GM18909 (cell line): ENCODE data around the gene SYP.

Experiments
- ATAC-seq: cut with Tn5 transposase; IDR thresholded peaks from one replicate; pipeline ENCODE4 v1.9.1; 2021; ENCODE audit warnings: mild to moderate bottlenecking; ENCODE audit not compliant: unreplicated experiment, poor library complexity

Gene SYP

DNA sequence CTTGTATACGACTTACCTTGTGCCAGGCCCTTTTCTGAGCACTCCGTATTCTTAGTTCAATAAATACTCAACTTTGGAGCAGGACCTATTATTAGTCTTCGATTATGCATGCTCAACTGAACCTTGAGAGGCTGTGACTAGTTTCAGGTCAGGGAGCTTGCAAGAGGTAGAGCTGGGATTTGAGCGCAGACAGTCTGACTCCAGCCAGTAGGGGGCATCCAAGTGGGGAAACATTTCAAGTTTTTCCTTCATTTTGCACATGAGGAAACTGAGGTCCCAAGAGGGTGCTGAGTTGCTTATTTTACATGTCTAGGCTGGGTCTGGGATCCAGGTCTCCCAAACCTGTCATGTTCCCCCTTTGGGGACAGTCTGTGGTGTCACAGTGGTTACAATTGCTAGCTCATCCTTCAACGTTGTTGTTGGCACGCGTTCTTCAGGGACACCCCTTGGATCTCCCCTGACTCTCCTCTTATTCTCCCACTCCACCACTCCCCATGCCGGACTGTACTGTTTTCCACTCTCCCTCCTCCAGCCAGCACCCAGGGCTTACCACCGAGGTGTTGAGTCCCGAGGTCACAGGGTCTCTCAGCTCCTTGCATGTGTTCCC is 7.2 kb downstream of the SYP start:
- ATAC-seq, result no peak

DNA sequence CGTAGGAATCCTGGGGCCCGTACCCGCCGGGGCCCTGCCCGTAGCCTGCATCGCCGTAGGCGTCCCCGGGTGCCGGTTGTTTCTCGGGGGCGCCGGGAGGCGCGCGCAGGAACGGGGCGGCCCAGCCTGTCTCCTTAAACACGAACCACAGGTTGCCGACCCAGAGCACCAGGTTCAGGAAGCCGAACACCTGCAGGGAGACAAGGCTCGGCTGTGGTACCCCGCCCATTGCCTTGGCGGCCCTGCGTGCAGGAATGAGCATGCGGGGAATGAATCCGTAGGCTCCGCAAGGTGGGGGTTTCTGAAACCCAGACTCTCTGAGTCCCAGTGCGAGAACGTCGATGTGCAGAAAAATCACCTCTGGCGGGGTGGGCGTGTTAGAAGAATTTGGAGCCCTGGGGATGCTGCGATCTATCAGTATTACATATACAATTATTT is 8.4 kb downstream of the SYP start:
- ATAC-seq, result peak; percentile 16

DNA sequence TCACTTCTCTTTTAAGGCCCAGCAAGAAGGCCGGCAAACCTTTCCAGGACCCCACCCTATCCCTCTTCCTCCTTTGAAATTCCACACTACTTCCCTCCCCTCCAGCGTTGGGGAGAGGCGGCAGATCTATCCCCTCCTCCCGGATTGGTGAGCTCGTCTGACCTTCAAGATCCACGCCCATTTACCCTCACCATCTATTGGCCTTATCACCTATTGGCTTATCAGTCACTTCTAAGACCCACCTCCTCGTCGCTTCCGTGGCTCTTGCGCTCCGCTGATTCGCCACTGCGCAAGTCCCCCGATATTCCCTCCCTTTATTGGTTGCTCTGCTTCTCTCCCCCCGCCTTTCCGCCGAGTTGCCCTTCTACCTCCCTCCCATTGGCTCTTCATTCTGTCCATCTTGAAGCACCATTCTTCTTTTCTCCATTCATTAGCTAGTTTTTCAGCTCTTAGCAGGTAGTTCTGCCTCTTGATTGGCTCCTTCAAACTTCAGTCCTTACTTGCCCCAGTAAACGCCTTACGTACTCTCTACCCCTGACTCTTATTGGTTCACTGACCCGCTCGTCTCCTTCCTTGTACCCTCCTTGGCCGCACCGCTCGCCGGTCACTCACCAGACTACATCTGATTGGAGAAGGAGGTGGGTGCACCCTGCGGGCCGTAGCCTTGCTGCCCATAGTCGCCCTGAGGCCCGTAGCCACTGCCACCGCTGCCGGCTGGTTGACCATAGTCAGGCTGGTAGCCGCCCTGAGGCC is 9.0 kb downstream of the SYP start:
- peak; percentile 90 for ATAC-seq

DNA sequence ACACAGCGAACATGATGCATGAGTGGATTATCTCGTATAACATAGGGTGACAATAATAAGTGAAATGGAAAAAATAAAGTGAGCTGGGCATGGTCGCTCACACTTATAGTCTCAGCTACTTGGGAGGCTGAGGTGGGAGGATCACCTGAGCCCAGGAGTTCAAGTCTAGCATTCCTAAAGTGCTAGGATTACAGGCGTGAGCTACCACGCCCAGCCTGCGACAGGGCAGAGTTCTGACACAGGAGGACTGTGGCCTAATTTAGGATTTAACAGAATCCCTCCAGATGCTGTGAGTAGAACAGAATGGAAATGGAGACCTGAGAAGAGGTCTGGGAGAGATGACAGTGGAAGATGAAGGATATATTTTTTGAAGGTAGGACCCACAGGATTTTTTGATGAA is 10.4 kb downstream of the SYP start:
- ATAC-seq, result no peak

DNA sequence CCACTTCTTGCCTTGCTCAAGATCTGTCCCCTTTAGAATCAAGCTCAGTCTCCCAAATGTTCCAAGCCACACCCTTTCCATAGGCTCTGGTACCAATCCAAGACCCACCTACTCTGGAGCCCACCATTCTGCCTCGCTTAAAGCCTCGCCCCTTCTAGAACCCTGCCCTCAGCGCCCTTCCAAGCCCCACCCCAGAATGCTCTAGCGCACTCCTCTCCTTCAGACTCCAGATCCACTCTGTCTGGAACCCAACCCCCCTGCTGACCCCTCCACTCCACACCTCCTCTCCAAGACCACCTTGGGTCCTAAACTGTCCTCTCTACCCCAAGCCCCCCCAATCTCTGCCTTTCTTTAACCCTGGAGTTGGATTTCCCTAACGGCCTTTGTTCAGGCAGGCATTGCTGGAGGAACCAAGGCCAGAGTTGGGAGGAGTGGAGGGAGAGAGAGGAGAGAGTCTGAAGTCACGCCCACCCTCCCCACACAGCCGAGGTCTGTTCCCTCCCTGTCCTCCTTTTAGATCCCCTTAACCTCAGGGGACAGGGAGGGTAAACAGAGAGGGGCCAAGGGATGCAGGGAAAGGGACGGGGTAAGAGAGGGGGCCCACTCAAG is 11.4 kb downstream of the SYP start:
- ATAC-seq, result no peak

DNA sequence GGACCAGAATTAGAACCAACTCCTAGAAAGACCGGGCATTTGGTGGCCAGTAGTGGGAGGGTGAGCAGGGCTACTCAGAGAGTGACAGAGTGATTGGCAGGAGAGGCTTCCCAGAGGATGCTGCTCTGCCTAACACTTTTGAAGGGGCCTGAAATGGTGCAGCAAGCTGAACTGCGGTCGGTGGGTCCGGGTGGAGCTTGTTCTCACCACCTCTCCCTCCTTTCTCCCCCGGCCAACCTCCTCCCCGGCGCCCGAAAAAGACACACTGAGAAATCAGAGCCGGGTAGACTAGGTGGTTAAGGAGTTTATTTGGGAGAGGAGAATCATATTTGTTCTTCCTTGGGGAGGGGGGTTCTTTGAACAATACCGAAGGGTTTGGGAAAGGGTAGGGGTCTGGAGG is 12.5 kb downstream of the SYP start:
- no peak for ATAC-seq

DNA sequence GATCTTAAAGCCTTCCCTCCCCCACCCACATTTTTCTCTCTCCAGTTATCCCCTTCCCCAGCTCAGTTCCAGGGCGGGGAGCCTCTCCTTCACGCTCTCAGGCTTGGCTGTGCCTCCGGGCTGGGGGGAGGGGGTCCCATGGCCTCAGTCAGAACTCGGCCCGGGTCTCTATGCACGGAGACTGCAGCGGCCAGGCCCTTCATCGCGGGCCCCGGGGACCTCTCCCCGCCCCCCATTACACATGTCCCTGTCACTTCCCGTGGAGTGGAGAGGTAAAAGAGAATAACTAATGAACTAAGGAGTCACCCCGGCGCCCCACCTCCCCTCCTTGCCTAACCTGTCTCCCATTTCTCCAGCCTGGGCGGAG is 13.0 kb downstream of the SYP start:
- ATAC-seq, result no peak

DNA sequence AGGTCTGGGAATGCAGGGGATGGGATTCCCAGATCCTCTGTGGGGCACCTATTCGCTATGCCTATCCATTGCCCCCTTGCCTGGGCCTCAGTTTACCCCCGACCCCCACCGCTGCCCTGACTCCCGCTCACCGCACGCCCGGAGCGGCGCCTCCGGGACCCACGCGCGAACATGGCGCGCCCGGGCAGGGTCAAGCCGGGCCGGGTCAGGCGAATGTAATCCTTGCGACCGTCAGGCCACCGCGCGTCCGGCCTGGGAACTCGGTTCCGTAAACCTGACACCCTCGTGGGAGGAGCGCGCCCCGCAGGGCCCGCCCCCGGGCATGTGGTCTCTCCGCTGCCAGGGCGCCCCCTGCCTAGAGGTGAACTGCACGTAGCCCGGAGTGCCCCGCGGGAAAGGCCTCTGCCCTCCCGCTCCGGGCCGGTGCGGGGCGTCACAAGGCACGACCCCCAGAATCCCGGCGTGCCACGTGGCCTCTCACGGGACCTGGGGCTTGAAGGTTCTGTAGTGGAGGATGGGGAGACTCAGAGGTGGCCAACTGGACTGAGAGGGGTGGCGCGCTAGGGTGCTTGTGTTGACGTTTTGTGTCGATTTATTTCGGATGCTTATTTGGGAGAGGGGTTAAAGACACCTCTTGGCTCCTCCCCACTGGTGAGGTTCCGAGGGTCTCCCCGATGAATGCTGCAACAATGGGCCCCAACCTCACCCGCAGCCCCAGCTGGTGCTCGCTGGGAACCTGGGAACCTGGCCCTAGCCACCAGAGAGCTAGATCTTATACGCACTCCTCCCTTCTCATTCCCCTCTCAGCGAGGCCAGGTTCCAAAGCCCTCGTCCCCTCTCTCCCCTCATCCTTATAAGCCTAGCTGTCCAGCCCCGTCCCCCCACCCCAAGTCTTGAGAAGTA is 13.6 kb downstream of the SYP start, which contains the start of gene PRICKLE3:
PRICKLE3 (minus strand) TSS at position 249 of the 903 bp plus-strand sequence; CDS start at position 173, 76 bp downstream.
- peak; percentile 28 for ATAC-seq

DNA sequence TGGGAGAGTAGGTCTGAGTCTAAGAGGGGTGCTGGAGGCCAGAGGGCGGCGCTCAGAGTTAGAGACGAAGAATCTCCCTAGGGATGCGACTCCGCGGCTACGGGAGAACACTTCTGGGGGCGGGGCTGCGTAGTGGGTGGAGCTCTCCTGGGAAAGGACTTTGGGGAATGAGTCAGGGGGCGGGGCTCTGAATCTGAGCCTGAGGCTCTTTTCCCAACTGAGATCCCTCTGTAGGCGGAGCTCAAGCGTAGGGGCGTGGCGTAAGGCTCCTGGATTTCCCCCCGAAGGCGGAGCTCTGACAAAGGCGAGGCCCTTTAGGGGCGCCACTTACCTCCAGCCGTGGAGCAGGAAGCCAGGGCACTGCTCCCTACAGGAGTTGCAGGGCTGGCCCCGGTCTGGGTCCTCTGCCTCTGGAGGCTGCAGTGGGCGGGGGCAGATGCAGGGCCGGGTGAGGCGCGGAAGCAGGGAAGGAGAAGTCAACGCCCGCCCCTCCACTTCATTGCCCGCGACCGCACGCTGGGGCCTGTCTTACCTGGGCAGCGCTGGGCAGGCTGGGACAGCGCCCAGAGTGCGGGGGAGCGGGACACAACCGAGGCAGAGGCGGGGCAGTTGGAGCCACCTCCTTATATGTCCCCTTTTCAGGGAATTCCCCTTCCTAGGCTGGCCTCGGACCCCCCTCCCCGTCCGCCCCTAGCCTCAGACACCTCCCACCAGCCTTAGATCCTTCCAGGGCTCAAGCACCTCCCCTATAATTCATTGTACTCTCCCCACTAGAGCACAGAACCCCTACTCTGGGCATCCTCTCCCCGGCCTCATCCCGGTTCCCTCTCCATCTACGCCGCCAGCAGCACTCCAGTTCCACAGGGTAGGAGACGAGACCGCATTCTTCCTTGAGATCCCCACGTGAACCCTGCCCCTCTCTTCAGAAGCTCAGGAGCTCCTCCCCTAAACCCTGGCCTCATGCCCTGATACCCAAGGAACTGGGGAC is 15.4 kb downstream of the SYP start:
- ATAC-seq, result no peak

DNA sequence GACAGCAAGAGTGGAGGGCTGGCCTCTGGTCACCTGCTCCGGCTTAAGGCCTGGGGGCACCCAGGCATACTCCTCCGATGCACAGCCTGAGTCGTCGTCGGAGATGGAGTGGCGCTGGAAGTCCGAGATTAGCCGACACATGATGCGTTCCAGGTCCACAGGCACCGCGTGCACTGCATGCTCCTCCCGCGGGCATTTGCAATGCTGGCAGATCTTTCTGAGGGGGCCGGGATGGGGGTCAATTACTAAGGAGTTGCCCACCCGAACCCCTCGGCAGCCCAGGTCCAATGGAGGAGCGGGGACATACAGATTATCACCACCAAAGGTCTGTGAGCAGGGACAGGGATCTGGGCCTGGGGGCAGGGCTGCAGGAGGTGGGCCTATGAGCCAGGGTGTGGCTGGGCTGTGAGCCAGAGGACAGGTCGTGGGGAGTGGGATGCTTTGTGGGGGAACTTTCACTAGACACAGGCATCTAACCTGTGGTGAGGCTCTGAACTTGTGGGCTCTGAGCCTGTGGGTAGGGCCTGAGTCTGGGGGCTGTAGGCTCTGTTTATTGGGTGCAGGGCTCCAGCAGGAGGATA is 16.2 kb downstream of the SYP start:
- ATAC-seq, result no peak

DNA sequence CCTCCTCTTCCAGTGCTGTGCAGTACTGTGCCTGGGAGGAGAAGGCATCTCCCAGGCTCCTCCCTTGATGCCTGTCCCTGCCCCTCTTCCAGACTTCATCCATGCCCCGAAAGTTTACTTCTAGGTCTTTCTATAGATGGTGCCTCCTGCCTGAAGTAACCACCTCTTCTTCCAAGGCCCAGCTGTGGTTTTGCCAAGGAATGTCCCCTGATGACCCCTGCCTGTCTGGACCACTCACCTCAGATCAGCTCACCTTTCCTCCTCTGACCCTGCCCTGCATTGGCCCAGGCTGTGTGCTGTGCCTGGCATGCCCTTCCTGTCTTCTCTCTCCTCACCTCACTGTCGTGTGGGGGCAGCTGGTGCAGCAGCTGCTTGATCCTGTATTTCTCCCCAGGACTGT is 20.6 kb downstream of the SYP start:
- ATAC-seq, result no peak

DNA sequence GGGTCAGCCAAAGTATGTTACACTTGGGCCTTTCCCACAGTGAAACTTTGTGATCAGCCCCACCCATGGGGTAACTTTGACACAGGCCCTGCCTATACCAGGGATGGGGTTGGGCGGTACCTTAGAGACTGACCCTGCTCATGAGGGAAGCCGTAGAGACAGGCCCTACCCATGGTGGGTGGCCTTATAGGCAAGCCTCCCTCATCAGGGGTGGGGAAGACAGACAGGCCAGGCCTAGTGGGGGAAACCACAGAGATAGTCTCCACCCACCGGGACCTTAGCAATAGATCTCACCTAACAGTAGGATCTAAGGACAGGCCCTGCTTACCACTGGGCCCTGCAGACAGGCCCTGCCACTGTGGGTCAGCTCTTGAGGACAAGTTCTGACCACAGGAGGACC is 21.5 kb downstream of the SYP start:
- ATAC-seq, result no peak

DNA sequence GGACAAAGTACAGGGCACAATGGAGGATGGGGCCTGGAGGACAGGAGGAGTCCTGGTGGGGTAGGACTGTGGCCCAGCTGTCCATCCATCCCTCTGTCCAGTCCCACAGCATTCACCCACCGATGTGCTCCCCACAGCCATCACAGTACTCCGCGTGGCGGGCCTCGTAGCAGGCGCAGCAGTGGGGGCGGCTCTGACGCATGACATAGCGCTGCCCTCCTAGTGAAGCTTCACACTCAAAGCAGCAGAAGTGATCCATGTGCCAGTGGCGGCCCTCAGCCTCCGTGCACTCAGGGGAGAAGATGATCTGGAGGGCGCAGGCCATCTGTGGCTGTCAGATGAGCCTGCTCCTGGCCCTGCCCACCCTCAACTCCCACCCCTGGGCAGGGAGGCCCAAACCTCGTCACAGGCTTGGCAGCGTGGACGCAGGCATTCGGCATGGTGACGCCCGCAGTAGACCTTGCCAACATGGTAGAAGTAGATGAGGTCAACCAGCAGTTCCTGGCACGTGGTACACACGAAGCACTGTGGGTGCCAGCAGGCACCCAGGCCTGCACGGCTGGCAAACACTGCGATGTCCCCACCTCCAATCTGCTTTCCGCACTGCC is 22.0 kb downstream of the SYP start:
- ATAC-seq, result no peak

DNA sequence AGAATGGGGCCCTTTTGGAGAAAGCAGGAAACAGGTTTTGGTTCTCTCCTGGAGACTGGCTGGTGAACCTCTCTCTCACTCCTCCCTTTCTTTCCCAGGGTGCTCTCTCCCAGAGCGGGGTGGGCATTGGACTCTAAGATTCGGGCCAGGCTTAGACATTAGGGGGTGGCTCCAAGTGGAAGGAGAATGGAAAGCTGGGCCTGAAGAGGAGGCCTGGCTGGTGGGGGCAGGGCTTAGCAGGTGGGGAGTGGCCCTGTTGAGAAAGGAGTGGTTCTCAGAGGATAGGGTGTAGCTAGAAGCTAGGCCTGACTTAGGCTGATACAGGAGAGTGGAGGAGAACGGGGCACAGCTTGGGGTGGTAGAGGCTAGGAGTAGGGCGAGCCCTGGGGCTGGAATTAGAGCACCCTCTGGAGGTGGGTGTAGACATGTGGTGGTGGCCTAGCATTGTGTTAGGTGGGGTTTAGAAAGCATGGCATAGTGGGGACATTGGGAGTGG is 22.6 kb downstream of the SYP start:
- no peak for ATAC-seq

DNA sequence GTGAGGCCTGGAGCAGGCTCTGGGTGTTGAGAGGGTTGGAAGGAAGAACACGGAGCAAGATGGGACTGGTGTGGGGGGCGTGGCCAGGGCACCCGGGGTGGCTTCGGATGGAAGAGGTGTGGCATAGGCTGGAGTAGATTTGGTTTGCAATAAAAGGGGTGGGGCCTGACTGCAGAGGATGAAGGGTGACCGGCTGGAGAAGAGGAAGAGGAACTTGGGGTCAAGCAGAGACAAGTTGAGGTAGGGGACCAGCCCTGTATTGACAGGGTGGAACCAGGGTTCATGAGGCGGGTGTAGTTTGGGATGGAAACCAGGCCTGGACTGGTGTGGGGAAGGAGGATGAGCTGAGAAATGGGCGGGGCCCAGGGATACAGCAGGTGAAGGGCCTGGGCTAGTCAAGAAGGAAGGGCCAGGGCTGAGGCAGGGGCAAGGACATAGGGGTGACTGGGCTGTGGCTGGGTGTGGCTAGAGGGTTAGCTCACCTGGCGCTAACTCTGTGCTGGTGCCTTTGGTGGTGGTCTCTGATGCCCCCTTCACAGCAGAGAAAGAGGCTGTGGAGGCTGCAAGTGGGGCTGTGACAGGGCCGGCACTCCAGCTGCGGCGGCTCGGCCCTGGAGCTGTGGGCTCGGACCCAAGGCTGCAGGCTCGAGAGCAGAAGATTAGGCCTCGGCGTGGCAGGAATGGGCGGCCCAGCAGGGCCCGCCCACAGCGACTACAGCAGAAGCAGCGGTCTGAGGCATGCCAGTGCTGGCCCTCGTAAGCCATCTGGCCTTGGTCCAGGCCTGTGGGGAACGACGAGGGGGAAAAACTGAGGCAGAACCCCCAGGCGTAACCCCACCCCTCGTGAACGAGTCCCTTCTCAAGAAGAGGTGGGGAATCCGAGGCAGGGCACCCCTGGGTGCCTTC is 23.3 kb downstream of the SYP start:
- no peak for ATAC-seq

DNA sequence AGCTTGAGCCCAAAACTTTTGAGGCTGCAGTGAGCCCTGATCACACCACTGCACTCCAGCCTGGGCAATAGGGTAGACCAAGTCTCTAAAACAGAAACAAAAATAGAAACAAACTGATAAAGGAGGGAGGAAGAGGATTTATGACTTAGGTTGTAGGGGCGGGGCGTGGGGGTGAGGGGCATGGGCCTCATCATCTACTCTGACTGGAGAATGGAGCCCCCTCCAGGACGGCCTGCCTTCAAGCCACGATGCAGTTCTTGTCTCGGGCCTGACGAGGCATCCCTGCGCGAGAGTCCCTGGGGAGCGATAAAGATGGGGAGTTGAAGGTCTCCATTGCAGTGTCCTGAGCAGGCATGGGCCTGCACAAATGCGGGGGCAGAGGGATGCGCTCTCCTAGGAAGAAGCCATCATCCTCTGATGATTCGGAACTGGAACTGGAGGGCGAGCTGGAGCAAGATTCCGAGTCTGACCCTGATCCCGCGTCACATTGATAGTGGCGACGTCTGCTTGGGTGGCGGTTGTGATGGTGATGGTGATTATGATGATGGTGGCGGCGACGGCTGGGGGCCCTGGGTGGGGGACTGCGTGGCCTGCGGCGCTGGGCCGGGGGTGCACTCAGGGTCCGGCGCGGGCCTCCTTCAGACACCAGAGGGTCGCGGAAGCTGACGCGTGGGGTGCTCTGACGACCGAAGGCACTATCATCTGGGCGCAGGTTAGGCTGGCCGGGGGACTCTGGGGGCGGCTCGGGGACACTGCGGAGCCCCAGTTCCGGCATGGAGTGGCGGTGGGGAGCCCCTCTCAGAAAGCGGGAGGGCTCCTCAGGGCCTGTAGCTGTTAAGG is 24.3 kb downstream of the SYP start:
- ATAC-seq, result no peak

DNA sequence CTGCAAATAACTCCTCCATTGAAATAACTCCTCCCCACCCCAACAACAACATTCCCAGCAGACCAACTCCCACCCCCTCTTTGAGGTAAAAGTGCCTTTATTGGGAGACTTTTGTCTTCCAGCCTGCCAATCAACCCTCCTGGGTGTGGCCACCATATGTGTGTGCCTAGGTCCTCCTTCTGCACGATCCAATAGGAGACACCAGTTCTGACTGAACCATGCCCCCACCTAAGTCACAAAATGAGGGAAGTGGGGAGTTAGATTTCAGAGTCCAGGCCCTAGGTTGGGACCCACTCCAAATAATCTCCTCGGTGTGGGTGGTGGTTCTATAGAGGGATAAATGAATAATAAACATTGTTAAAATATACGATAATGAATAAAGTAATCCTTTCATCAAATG is 25.3 kb downstream of the SYP start:
- ATAC-seq, result no peak
